Sciatic nerve (tissue), 2 donors: ENCODE data around the gene ANKRD6. TPM values are rescaled to one million over a fixed set of nuclear protein-coding genes. Genes with fewer than 3 reads are reported as not detected.
A peak's percentile ranks its signal among the peaks of the same experiment; 100 is the strongest.

Source experiments
- ATAC-seq: fragments of 200-7000 bp; cut with Tn5 transposase; one replicate; pipeline ENCODE4 v1.9.1; 2020; ENCODE audit warnings: mild to moderate bottlenecking, moderate library complexity
- DNase-seq: peaks from one replicate; pipeline ENCODE4 v3.0.0-alpha.2; 2020; ENCODE audit warnings: low spot score
- intact Hi-C: fragments of 100-400 bp; cut with DNase I; formaldehyde crosslinking; loops from one replicate; pipeline ENCODE4 v1.14.2; 2022
- total RNA-seq: library from RNA; stranded (reverse); fragmentation: NEBNext Ultra II Directional; extraction: Animal tissue kit (Norgen Biotek cat#: 25700); gene quantifications from one replicate; pipeline ENCODE4 v1.2.1, GENCODE V29; 2021
- donor health status: DM: no; HTN: no; CAD: no.
- donor health status: DM: no; HTN: no; CAD: no.

The ANKRD6 gene
- total RNA-seq, 1 donor from 2014 or later = 22.3 TPM

GRCh38 chr6:89580997-89581666 is 148.2 kb downstream of the ANKRD6 start:
- ATAC-seq (no peak), DNase-seq (no peak)
- intact Hi-C loops = no loop called here

- ATAC-seq (no peak), DNase-seq (no peak)
- intact Hi-C loops = no loop called here
Measured at GRCh38 chr6:89581689-89582088, 148.7 kb downstream of the ANKRD6 start.

GRCh38 chr6:89582669-89583325 is 149.8 kb downstream of the ANKRD6 start:
- intact Hi-C loops = no loop called here
- ATAC-seq = peak; percentile 52
- DNase-seq = no peak

GRCh38 chr6:89583559-89583958 is 150.6 kb downstream of the ANKRD6 start:
- intact Hi-C loops = no loop called here
- ATAC-seq = no peak
- DNase-seq = no peak

- intact Hi-C loops = no loop called here
Measured at GRCh38 chr6:89584539-89584938, 151.6 kb downstream of the ANKRD6 start.

GRCh38 chr6:89585154-89585553 is 152.2 kb downstream of the ANKRD6 start:
- intact Hi-C loops = no loop called here
- DNase-seq (no peak), ATAC-seq (no peak)

More at GRCh38 chr6:89584539-89584938, 151.6 kb downstream of the ANKRD6 start:
- DNase-seq (no peak), ATAC-seq (no peak)

GRCh38 chr6:89589297-89590025 is 156.5 kb downstream of the ANKRD6 start:
- intact Hi-C loops = no loop called here
- DNase-seq = no peak
- ATAC-seq = no peak

- no peak for DNase-seq
- intact Hi-C loops = no loop called here
- ATAC-seq = no peak
Measured at GRCh38 chr6:89590133-89590532, 157.2 kb downstream of the ANKRD6 start.

GRCh38 chr6:89591745-89592144 is 158.8 kb downstream of the ANKRD6 start:
- DNase-seq (no peak), ATAC-seq (no peak)
- intact Hi-C loops = no loop called here

GRCh38 chr6:89596056-89596455 is 163.1 kb downstream of the ANKRD6 start:
- ATAC-seq = no peak
- intact Hi-C loops = no loop called here
- no peak for DNase-seq

GRCh38 chr6:89596484-89596883 is 163.5 kb downstream of the ANKRD6 start:
- intact Hi-C loops = no loop called here
- DNase-seq (no peak), ATAC-seq (no peak)

GRCh38 chr6:89597372-89597771 is 164.4 kb downstream of the ANKRD6 start:
- ATAC-seq (no peak), DNase-seq (no peak)
- intact Hi-C loops = no loop called here

GRCh38 chr6:89597988-89598387 is 165.0 kb downstream of the ANKRD6 start:
- no peak for DNase-seq
- intact Hi-C loops = no loop called here
- ATAC-seq = peak; percentile 45

GRCh38 chr6:89599727-89600126 is 166.8 kb downstream of the ANKRD6 start:
- DNase-seq = no peak
- intact Hi-C loops = no loop called here
- peak; percentile 80 for ATAC-seq

GRCh38 chr6:89602166-89602565 is 169.2 kb downstream of the ANKRD6 start:
- ATAC-seq = no peak
- no peak for DNase-seq

GRCh38 chr6:89604653-89605052 is 171.7 kb downstream of the ANKRD6 start:
- no peak for ATAC-seq
- DNase-seq = no peak
- intact Hi-C loops = loop anchor here (5.0 kb wide), 1 partner anchor 172 kb away; the partner anchor contains the start of gene ANKRD6

More at GRCh38 chr6:89602166-89602565, 169.2 kb downstream of the ANKRD6 start:
- intact Hi-C loops = no loop called here

- DNase-seq (no peak), ATAC-seq (no peak)
- intact Hi-C loops = loop anchor here (5.0 kb wide), 1 partner anchor 174 kb away; the partner anchor contains the start of gene ANKRD6
Measured at GRCh38 chr6:89605861-89606260, 172.9 kb downstream of the ANKRD6 start.

- DNase-seq = peak; percentile 83
- peak; percentile 76 for ATAC-seq
- intact Hi-C loops = no loop called here
Measured at GRCh38 chr6:89610149-89610642, 177.2 kb downstream of the ANKRD6 start.

- intact Hi-C loops = no loop called here
- DNase-seq = no peak
- no peak for ATAC-seq
Measured at GRCh38 chr6:89611666-89612065, 178.7 kb downstream of the ANKRD6 start.

GRCh38 chr6:89612121-89612520 is 179.2 kb downstream of the ANKRD6 start:
- ATAC-seq (no peak), DNase-seq (no peak)
- intact Hi-C loops = no loop called here
